HTR-8/SVneo (cell line): Measurements from ENCODE around the gene SRMS.

Experiments used
- DNase-seq: peaks from one replicate; pipeline ENCODE4 v3.0.0; 2011; ENCODE audit warnings: low spot score, mixed read lengths; ENCODE audit not compliant: insufficient read length
- FAIRE-seq: peaks from 2 replicates; lab custom pipeline; 2011; peaks lifted over from hg19 to GRCh38; lab: Jason Lieb, UNC

Gene SRMS

DNA sequence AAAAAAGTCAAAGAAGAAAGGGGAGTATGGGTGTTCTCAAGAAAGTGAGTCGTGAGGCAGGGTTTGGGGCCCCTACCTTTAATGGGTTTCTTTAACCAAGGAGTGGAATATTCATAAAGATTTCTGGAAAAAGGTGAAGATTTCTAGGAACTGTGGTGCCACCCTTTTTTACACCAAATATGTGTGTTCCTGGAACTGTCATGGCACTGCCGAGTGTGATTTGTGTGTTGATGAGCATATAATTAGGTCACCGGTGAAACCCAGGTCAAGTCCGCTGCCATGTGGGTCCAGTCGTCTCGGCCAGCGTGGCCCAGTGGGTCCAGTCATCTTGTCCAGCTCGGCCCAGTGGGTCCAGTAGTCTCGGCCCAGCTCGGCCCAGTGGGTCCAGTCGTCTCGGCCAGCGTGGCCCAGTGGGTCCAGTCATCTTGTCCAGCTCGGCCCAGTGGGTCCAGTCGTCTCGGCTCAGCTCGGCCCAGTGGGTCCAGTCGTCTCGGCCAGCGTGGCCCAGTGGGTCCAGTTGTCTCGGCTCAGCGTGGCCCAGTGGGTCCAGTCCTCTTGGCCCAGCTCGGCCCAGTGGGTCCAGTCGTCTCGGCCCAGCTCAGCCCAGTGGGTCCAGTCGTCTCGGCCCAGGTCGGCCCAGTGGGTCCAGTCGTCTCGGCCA lies 40.3 kb downstream of the SRMS start:
- DNase-seq: no peak
- peak; percentile 52 for FAIRE-seq

DNA sequence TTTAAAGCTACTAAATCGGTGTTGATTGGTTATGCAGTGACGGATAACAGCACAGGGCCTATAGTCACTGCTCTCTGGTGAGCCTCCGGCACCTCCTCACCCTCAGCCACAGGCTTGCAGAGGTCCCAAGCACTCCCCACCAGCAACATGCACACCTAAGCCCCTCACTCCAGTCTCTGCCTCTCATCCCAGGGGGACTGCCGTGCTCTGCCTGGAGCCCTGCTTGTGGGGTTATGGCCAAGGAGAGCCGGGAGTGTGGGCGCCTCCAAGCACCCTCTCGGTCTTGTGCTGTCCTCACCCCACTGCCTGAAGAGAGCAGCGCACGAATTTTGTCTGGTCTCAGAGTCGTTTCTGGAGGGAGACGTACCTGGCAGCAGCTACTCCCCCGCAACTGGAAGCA lies 41.8 kb downstream of the SRMS start:
- FAIRE-seq: no peak
- no peak for DNase-seq

DNA sequence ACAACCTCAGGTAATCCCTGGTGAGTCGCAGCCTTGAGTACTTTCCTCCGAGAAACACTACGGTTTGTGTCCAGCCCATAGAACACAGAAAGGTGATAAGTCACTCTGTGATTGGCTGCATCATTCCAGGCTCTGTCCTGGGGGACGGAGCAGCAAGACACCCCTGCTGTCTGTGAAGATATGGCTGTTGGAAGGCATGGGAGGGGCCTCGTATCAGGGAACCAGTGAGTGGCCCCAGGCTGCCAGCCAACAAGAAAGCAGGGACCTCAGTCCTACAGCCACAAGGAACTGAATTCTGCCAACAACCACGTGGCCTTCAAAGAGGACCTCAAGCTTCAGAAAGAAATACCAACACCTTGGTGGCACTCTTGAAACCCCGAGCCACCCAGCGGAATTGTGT lies 42.3 kb downstream of the SRMS start:
- FAIRE-seq: peak; percentile 72

DNA sequence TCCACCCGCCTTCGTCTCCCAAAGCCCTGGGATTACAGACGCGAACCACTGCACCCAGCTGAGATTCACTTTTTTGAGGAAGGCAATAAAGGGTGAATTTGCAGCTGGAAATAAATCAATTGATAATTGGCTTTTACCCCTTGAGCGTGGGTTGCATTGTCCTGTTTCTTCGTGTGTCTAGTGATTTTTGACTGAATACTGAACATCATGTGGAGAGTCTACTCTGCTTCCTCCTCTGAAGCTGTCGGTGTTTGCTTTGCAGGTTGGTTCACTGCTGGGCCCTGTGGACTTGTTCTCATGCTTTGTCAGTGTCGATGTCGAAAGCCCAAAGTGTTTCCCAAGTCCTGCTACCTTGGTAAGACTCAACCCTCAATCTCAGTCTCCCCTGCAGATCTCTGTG lies 42.9 kb downstream of the SRMS start:
- FAIRE-seq (peak; percentile 9), DNase-seq (no peak)

More for the DNA sequence above, 42.3 kb downstream of the SRMS start:
- DNase-seq: no peak

DNA sequence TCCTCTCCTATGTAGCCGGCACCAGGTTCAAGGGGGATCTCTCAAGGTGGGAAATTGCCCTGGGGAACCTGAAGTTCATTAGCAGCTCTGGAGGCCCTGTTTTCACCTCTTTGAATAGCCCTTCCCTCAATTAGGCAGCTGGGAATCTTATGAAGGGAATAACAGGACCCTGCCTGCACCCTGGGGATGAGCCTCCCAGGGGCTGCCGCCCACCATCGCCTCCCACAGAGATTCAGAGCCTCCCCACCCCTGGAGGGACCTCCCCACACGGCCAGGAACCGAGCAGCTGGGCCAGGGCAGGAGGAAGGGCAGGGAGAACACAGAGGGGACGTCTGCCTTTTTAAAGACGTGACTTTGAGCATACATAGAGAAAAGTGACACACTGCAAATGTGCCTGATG lies 44.0 kb downstream of the SRMS start:
- DNase-seq (no peak), FAIRE-seq (peak; percentile 42)

DNA sequence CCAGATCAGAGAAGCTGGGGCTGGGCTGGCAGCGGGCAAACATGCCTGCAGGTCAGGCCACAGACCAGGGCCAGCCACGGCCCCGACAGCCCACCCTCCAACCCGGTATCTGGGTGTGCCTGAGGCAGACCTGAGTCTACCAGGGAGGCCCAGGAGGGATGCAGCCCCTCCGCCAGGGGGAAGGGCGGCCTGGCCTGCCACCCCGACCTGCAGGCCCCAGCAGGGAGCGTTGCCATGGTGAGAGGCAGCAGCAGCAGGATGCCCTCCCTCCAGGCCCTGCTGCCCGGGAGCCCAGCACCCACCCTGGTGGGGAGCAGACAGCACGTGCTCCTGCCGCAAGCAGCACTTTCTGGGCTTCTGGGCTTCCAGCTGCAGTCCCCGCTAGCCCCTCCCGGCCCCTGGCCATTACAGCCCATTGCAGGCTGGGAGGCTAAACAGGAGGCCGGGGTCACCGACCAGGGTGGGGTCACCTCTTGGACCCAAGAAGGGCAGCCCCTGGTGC lies 44.8 kb downstream of the SRMS start:
- FAIRE-seq: peak; percentile 44
- no peak for DNase-seq

DNA sequence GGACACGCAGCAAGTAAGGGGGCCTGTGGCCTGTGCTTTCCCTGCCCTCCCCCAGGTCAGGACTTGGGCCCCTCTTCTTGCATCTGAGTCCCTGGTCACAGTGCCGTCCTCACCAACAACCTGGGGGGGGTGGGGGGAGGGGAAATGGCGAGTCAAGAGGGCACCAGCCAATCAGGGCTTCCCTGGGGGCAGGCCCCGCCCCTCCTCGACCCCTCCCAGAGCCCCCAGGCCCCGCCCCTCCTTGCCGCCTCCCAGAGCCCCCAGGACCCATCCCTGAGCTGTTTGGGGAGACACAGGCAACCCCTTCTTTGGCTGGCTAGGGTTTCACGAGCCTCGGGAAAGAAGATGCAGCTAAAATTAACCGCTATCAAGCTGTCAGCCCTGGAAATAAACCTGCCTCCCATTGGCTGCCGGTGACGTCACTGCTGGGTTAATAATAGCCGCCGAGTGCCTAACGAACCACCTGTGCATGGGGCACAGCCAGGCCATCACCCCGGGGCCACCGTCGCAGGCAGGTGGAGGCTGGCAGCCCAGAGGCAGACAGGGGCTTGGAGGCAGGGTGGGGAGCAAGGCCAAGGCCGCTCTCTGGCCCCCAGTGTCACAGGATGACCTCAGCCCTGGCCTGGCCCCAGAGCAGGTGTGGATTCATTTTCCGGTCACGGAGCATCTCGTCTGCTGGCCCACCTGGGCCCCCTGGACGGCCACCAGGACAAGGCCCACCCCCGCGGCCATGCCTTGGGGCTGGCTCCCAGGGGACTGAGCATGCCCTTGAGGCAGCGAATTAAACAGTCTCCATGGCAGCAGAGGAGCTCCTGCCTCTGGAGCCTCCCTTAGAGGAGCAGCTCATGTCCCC lies 45.5 kb downstream of the SRMS start:
- no peak for DNase-seq

DNA sequence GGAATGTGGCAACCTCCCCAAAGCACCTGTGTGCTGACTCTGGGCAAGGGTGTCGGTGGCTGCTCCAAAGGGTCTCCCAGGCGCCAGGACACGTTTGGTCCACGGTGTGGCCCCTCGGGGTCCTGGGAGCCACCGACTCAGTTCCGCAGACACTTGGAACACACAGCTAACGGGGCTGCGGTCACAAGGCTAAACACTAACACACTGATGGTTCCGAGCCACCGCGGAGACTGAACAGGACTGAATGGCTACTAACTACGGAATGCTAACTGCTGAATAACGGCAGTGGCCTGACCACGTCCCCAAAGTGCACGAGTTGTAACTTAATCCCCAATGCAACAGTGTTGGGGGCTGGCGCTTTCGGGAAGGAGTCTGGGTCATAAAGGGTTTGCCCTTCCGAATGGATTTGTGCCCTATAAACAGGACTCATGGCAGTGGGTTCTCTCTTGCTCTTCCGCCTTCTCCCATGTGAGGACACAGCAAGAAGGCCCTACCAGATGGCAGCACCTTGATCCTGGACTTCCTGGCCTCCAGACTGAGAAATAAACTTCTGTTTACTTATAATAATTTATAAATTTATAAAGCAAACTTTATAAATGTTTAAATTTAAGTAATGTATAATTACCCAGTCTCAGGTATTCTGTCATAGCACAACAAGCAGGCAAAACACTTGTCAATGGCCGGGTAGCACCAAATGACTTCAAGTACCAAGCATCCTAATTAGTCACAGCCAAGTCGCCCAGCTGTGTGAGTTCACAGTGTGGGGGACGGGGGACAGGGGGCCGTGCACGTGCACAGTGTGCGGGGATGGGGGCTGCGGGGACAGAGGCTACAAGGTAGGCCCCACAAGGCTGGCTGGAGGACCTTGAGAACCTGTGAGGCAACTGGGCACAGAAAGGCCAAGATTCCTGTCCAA lies 46.4 kb downstream of the SRMS start:
- DNase-seq (no peak), FAIRE-seq (peak; percentile 64)

More for the DNA sequence above, 45.5 kb downstream of the SRMS start:
- peak; percentile 85 for FAIRE-seq

DNA sequence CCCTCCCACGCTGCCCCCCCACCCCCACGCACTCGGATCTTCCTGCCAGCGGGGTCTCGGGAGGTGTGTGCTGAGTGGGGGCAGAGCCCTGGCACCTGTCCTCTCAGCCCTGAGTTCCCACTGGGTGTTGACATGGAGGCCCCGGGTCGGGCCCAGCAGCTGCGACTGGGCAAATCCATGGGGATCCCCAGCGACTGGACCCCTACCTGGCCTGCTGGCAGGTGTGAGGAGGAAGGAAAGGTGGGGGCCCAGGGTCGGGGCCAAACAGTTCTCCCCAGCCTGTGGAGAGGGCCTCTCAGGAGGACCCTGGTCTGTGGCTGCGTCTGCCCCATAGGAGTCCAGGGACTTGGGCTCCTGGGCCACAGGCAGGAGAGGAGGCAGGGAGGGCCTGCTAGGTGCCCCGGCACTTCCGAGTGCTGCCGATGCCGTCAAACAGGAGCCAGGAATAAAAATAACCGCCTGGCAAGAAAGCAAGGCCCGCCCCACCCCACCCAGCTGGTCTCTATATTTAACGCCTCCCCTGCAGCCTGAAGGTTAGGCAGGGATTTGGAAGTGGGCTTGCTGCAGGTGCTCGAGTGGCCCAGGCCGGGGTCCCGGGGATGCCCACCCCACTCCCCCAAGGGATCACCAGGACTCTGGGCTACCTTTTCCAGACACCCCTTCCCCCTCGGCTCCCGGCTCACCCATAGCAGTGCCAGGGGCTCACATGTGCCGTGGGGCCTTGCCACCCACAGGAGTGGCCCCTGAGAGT lies 47.2 kb downstream of the SRMS start:
- DNase-seq: no peak

DNA sequence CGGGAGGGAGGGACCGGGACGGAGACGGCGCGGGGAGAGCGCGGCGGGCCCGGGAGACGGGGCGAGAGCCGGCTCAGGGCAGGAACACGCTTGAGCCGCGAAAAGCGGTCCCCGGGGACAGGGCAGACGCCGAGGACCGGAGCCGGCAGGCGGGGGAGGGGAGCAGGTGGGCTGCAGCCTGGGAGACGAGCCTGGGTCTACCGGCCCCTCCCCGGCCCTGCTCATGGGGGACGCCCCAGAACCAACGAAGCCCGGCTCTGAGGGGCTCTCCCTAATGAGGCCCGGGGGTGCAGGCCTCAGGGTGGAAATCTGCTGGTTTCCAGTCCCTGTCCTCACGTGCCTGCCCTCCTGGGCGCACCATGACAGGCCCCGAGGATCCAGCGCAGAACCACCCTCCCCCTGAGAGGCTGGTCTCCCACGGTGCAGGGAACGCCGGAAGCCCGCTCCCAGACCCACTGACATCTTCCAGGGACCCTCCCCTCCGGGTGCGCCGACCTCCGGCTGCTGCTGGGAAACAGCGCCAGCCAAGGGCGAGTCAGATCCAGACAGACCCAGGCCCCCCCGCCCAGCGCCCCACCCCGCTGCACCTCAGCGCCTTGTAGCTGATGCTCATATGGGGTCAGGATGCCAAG lies 48.1 kb downstream of the SRMS start:
- FAIRE-seq: peak; percentile 33
- no peak for DNase-seq

More for the DNA sequence above, 47.2 kb downstream of the SRMS start:
- FAIRE-seq: peak; percentile 48

DNA sequence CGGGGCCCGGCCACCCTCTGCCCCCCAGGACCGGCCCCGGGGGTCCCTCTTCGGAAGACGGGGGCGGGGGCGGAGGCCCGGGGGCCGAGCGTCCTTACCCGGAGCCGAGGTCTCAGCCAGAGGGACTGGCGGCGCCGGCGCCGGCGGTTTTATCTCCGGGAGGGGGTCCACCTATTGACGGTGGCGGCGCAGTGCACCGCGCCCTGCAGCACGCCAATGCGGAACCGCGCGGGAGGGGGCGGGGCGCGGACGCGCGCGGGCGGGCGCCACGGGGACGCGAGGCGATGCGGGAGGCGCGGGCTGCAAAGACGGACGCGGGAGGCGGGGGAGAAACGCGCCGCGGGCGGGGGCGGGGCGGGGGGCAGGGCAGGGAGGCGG lies 48.6 kb downstream of the SRMS start, which contains the start of gene EEF1A2:
EEF1A2 (minus strand) TSS at position 124 of the 378 bp plus-strand sequence. CDS start 1,320 bp downstream, outside the sequence.
- FAIRE-seq: peak; percentile 86

DNA sequence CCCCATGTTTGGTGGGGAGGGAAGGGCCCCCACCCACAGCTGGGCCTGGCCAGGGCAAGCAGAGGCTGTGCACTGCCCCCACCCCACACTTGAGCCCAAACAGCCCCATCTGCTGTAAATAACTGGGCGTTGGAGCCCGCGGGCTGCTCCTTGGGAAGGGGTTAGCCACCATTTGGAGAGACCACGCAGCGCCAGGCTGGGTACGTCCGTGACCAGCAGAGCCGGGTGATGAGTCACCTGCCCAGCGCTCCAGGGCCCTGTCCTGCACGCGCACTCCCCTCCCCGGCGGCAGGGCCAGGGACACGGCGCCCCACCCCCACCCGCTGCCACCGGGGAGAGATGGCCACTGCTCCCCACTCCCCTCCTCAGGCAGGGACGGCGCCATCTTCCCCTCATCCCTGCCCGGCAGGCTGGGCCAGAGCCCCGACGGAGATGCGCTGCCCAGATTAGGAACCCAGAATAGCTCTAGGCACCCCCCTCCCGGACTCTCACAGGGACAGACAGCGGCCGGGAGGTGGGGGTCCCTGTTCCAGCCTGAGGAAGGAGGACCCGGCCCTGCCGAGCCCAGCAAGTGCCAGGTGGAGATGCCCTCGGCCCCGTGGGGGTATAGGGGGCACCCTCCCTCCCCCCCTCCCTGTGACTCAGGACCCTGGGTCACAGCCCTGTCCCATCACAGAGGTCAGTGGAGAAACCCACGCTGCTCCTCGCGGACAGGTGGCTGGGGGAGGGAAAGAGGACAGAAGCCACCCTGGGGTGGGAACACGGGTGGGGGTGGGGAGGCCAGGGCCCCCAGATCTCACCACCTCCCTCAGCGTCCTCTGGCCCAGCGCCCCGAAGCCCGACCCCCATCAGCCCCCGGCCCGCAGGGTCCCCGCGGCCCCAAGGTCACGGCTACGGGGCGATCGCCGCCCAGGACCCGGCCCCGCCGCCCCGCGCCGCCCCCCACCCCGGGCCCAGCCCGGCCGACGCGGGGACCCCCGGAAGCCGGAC lies 49.3 kb downstream of the SRMS start:
- FAIRE-seq (peak; percentile 92), DNase-seq (no peak)

More for the DNA sequence above, 48.6 kb downstream of the SRMS start, which contains the start of gene EEF1A2:
- peak; percentile 75 for DNase-seq

DNA sequence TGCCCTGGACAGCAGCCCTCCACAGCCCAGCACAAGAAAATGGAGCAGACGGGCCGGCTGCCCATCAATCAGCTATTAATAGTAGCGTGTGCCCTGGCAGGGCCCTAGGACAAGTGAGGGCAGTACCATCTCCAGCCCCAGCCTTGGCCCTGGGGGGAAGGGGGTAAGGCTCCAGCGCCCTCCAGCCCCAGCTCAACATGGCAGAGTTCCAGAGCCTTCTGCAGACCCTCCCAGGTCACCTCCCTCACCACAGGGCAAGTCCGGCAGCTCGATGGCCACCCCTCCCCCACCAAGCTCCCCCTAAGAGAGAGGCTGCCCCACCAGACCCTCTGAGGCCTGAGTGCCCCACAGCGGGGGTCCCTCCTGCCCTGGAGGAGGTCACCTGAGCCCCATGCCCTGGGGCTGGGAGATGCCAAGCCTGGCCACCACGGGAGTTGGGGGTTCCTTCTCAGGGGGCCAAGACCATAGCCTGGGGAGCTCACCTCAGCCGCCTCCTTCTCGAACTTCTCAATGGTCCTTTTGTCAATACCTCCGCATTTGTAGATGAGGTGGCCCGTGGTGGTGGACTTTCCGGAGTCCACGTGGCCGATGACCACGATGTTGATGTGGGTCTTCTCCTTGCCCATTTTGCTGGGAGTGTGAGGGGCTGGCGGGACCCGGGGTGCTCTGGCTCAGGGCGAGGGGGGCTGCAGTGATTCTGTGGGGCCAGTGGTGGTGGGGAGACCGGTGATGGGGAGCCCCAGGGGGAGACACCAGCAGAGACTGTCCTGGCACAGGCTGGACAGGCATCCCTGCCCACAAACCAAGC lies 50.2 kb downstream of the SRMS start:
- FAIRE-seq (no peak), DNase-seq (no peak)

DNA sequence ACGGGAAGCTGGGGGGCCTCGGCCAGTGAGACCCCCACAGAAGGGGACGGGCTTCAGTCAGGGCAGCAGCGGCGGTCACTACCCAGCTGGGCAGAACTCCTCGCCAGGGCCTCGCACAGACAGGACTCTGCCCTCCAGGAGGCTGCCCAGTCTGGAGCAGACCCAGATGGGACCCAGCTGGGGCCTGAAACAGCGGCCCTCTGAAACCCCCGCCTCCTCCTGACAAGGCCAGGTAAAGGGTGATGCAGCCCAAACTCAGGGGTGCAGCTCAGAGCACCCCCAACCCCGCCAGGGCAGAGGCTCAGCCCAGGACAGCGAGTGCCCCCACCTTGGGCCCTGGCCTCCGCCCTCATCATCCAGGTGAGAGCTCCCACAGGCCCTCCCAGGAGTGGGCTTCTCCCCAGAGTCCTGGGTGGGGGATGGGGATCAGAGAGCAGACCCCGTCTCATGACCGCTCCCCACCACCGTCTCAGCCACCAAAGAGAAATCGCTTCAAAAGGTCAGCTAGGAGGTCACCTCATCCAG lies 50.9 kb downstream of the SRMS start:
- no peak for FAIRE-seq
- no peak for DNase-seq

DNA sequence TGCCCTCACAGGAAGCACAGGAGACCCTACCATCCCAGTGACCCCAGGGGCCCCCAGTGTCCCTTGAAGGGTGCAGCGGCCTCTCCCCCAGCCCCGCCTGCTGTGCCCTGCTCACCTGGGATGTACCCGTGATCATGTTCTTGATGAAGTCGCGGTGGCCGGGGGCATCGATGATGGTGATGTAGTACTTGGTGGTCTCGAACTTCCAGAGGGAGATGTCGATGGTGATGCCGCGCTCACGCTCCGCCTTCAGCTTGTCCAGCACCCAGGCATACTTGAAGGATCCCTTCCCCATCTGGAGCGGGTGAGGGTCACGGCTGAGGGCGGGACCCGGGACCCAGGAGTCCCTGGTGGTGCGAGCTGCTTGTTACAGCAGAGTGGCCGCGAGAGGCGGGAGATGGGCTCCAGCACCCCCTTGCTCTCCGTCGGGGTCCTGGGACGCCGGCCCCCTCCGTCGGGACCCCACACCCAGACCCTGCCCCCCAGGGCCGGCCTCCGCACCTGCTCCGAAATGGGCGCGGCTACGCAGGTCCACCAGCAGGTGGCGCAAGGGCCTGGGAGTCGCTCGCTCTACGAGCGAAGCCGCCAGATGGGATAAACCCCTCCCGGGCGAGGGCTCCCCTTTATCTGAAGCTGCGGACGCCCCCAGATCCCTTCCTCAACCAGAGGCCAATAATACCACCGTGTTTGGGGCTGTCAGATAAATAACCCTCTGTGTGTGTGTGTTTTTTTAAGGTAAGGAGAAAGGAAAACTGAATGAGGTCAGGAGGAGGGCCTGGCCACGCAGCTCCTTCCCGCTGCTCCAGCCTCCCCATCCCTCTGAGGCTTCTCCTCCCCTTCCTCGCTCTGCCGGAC lies 51.6 kb downstream of the SRMS start:
- peak; percentile 88 for DNase-seq
- peak; percentile 90 for FAIRE-seq
